Uterus (tissue), 4 donors: Measurements from ENCODE around the gene MARCHF5. TPM values are rescaled to one million over a fixed set of nuclear protein-coding genes. Genes with fewer than 3 reads are reported as not detected.

Experiments
- DNase-seq, 2 donors: peaks; one replicate each; pipeline ENCODE4 v3.0.0-alpha.2; 2019 to 2020
- H3K27ac ChIP-seq, 2 donors: fragments of 200-600 bp; sonication (generic); 1 replicate in 1 of 2; 2 replicates in 1 of 2; pipeline ENCODE4 v1.5.1; 2016 to 2018
- H3K27me3 ChIP-seq, 2 donors: fragments of 200-600 bp; sonication (generic); one replicate each; pipeline ENCODE4 v1.5.1; 2018 to 2019; ENCODE audit warnings: control low read depth in 1 of 2
- H3K36me3 ChIP-seq, 2 donors: fragments of 200-600 bp; sonication (generic); one replicate each; pipeline ENCODE4 v1.5.1; 2019; ENCODE audit warnings: control low read depth in 1 of 2
- H3K4me1 ChIP-seq, 2 donors: fragments of 200-600 bp; sonication (generic); one replicate each; pipeline ENCODE4 v1.5.1; 2018 to 2019; ENCODE audit warnings: control low read depth in 1 of 2
- H3K4me3 ChIP-seq, 2 donors: fragments of 200-600 bp; sonication (generic); 1 replicate in 1 of 2; 2 replicates in 1 of 2; pipeline ENCODE4 v1.5.1; 2018 to 2019; ENCODE audit warnings: mild to moderate bottlenecking in 1 of 2
- H3K9me3 ChIP-seq, 2 donors: fragments of 200-600 bp; sonication (generic); one replicate each; pipeline ENCODE4 v1.5.1; 2019; ENCODE audit warnings: control low read depth in 1 of 2
- CTCF ChIP-seq, 4 experiments: fragments of 200-600 bp in 2 of 4; fragments of 450-650 bp in 2 of 4; sonication (generic) in 2 of 4; IDR thresholded peaks; one replicate each; pipeline ENCODE4 v1.5.1; 2016 to 2019; ENCODE audit warnings: antibody characterized with exemption in 4 of 4, mild to moderate bottlenecking in 2 of 4, moderate library complexity in 1 of 4
- POLR2A ChIP-seq, 2 donors: fragments of 450-650 bp; IDR thresholded peaks; one replicate each; pipeline ENCODE4 v1.6.1; 2016; ENCODE audit warnings: antibody characterized with exemption in 2 of 2, mild to moderate bottlenecking in 1 of 2, moderate library complexity in 1 of 2
- intact Hi-C: fragments of 100-400 bp; cut with DNase I; formaldehyde crosslinking; loops from one replicate; pipeline ENCODE4 v1.15.1; 2023; ENCODE audit warnings: low total_unique reads
- total RNA-seq, 4 donors: library from RNA; depleted of rRNA in 3 of 4; stranded (reverse); fragments of >200 nt in 3 of 4; gene quantifications; one replicate each; pipeline versions ENCODE4 v1.1.0 to v1.2.4, GENCODE V29; 2014 to 2023
- donor health status: DM: yes; HTN: yes; CAD: no.

MARCHF5 gene
- total RNA-seq, 4 donors from 2014 or later: 2.8 to 43.7 (median 22.9) TPM

GRCh38 chr10:92290076-92290836 lies 711 bp upstream of the MARCHF5 start:
- peak in 1 of 2 donors; percentile 45 for DNase-seq

GRCh38 chr10:92291616-92291865 lies 574 bp downstream of the MARCHF5 start:
- TF ChIP-seq POLR2A (IDR thresholded peaks at IDR 0.05) (no peak), CTCF (IDR thresholded peaks at IDR 0.05) (no peak)

More at GRCh38 chr10:92290076-92290836, 711 bp upstream of the MARCHF5 start:
- Histone ChIP-seq H3K4me1 (peaks cover 0 to 6% of the 10 kb centered on the region in 2 donors), H3K27me3 (no peaks in the 10 kb centered on the region), H3K36me3 (no peaks in the 10 kb centered on the region), H3K4me3 (peak overlapping the region; percentile 92 to 94), H3K9me3 (no peaks in the 10 kb centered on the region), H3K27ac (peak overlapping the region; percentile 91 to 95)
- TF ChIP-seq CTCF (IDR thresholded peaks at IDR 0.05): no peak
- TF ChIP-seq POLR2A (IDR thresholded peaks at IDR 0.05): no peak
- intact Hi-C loops: no loop called here

GRCh38 chr10:92291921-92292845 lies 1.2 kb downstream of the MARCHF5 start:
- peak; percentile 44 to 49 for DNase-seq
- no peaks in the 10 kb centered on the region for H3K27me3 ChIP-seq
- H3K9me3 ChIP-seq: no peaks in the 10 kb centered on the region
- no peaks in the 10 kb centered on the region for H3K36me3 ChIP-seq
- H3K4me1 ChIP-seq: peaks cover 0 to 9% of the 10 kb centered on the region in 2 donors
- H3K4me3 ChIP-seq: peak overlapping the region; percentile 92 to 94
- intact Hi-C loops: no loop called here
- TF ChIP-seq POLR2A (IDR thresholded peaks at IDR 0.05): no peak
- TF ChIP-seq CTCF (IDR thresholded peaks at IDR 0.05): peak in 3 of 4 experiments; percentile 13 to 29 (median 21)
- H3K27ac ChIP-seq: peak overlapping the region; percentile 91 to 95

More at GRCh38 chr10:92291616-92291865, 574 bp downstream of the MARCHF5 start:
- Histone ChIP-seq H3K4me3 (peak overlapping the region; percentile 92 to 94), H3K27ac (peak overlapping the region; percentile 91 to 95), H3K4me1 (peaks cover 0 to 9% of the 10 kb centered on the region in 2 donors), H3K9me3 (no peaks in the 10 kb centered on the region), H3K27me3 (no peaks in the 10 kb centered on the region), H3K36me3 (no peaks in the 10 kb centered on the region)
- intact Hi-C loops: no loop called here
- peak in 1 of 2 donors; percentile 19 for DNase-seq

- Histone ChIP-seq H3K36me3 (no peaks in the 10 kb centered on the region), H3K27ac (no peak overlapping the region), H3K4me3 (no peak overlapping the region), H3K27me3 (no peaks in the 10 kb centered on the region), H3K9me3 (no peaks in the 10 kb centered on the region), H3K4me1 (peaks cover 0 to 3% of the 10 kb centered on the region in 2 donors)
- intact Hi-C loops: no loop called here
- DNase-seq: no peak
- TF ChIP-seq CTCF (IDR thresholded peaks at IDR 0.05): no peak
- TF ChIP-seq POLR2A (IDR thresholded peaks at IDR 0.05): no peak
These were observed 7.5 kb downstream of the MARCHF5 start for GRCh38 chr10:92298487-92298886.

GRCh38 chr10:92303096-92303495 lies 12.1 kb downstream of the MARCHF5 start:
- no peaks in the 10 kb centered on the region for H3K9me3 ChIP-seq
- no peak for DNase-seq
- intact Hi-C loops: no loop called here

More at GRCh38 chr10:92303096-92303495, 12.1 kb downstream of the MARCHF5 start:
- H3K27ac ChIP-seq: no peak overlapping the region
- no peaks in the 10 kb centered on the region for H3K4me1 ChIP-seq
- H3K27me3 ChIP-seq: no peaks in the 10 kb centered on the region
- no peak for TF ChIP-seq POLR2A (IDR thresholded peaks at IDR 0.05)
- TF ChIP-seq CTCF (IDR thresholded peaks at IDR 0.05): no peak
- no peak overlapping the region for H3K4me3 ChIP-seq
- no peaks in the 10 kb centered on the region for H3K36me3 ChIP-seq
